ENCODE data around the gene BUB3. TPM values are rescaled to one million over a fixed set of nuclear protein-coding genes. Genes with fewer than 3 reads are reported as not detected.

Gene BUB3
- total RNA-seq, 1 donor from 2014 or later: 124 TPM

DNA sequence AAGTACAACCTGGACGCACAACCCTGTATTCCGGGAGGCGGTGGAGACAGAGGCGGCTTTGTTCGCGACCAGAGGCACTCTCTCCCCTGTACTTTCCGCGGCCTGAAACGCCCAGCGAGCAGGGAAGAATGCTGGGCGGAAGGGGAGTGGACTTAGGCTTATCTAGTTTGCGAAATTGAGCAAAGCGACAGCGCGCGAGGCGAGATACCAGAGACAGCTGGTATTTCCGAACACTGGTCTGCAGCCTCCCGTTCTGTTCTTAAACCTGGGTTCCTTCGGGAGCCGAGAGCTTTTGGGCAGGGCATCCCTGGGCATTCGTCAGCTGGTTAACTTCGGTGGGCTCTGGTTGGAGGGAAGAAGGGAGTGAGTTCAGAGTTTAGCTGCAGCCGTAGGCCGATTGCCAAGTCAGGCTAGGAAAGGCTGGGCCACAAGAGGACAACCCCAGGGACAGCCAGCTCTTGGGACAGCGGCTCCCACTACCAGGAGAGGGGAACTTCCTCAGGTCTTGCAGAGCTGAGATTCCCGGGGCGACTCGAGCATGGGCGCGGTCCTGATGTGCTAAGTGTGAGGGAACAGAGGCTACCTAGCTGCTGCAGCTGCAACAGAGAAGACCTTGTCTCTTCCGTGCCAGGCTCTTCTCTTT lies 14.6 kb upstream of the BUB3 start:
- Mint-ChIP-seq H3K9me3 (no peaks in the 10 kb centered on the region), H3K36me3 (no peaks in the 10 kb centered on the region), H3K4me1 (ENCODE audit: unreplicated experiment) (peaks cover 17% of the 10 kb centered on the region), H3K27ac (no peak overlapping the region), H3K4me3 (peak overlapping the region; percentile 80), H3K27me3 (peaks cover 86% of the 10 kb centered on the region)
- TF ChIP-seq, protein P1, sequence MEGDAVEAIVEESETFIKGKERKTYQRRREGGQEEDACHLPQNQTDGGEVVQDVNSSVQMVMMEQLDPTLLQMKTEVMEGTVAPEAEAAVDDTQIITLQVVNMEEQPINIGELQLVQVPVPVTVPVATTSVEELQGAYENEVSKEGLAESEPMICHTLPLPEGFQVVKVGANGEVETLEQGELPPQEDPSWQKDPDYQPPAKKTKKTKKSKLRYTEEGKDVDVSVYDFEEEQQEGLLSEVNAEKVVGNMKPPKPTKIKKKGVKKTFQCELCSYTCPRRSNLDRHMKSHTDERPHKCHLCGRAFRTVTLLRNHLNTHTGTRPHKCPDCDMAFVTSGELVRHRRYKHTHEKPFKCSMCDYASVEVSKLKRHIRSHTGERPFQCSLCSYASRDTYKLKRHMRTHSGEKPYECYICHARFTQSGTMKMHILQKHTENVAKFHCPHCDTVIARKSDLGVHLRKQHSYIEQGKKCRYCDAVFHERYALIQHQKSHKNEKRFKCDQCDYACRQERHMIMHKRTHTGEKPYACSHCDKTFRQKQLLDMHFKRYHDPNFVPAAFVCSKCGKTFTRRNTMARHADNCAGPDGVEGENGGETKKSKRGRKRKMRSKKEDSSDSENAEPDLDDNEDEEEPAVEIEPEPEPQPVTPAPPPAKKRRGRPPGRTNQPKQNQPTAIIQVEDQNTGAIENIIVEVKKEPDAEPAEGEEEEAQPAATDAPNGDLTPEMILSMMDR (conservative IDR thresholded peaks at IDR 0.05): no peak
- no peak for DNase-seq (ENCODE audit: extremely low spot score, unreplicated experiment)

DNA sequence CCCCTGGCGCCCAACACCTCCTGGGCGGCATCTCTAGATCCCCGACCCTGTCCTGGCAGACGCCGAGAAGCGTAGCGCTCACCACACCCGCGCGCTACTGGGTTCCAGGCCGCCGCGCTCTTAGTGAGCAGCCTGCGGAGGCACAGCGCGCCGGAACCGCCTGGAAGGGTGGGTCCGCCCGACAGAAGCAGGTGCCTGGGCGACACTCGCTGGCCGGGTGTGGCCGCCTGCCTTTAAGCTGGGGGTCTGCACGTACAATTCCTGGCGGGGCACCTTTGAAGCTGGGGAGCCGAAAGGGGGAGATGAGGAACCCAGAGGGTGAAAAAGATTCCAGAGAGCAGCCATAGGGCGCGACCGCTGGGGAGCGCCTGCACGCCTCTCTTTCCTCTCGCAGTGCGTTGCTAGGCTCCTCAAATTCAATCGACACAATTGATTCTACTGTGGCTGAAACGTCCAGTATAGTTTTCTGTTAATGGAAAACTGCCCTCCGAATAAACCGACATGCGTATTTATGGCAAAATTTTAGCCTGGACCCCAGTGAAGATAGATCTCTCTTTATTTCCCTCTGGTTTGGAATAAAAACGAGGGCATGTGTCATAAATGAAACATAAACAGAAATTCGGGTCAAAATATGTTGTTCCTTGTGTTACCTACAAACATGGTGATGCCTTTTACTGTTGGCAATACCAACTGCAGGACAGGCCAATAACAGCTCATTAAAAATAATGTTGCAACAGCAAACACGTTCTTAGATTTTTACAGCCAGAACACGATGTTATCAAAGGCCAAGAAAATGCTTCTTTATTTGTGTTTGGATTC lies 13.8 kb upstream of the BUB3 start:
- TF ChIP-seq, protein P1 (conservative IDR thresholded peaks at IDR 0.05): no peak
- Mint-ChIP-seq H3K27me3 (peaks cover 89% of the 10 kb centered on the region), H3K36me3 (no peaks in the 10 kb centered on the region), H3K4me1 (ENCODE audit: unreplicated experiment) (peaks cover 21% of the 10 kb centered on the region), H3K4me3 (peak overlapping the region; percentile 80), H3K9me3 (no peaks in the 10 kb centered on the region), H3K27ac (peak overlapping the region; percentile 18)
- no peak for DNase-seq (ENCODE audit: extremely low spot score, unreplicated experiment)

DNA sequence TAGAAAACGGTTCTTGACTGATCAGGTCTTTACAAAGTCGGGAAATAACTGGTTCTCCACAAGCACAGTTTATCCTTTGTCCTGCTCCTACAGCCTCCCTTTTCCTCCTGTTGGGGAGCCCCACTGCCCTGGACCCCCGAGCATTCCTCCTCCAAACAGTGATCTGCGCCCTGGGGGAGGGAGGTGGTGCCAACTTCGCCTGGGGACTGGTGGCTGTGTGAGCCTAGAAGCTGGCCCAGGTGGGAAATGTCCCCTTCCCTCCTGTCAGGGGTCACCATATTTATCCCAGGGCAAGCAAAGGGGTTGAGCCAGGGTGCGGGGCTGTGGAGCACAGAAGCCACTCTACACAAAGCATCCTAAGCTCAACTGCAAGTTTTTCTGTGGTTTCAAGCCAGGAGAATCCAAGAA lies 13.2 kb upstream of the BUB3 start:
- no peaks in the 10 kb centered on the region for H3K36me3 Mint-ChIP-seq
- TF ChIP-seq, protein P1 (conservative IDR thresholded peaks at IDR 0.05): no peak
- no peak overlapping the region for H3K27ac Mint-ChIP-seq
- H3K27me3 Mint-ChIP-seq: peaks cover 96% of the 10 kb centered on the region
- peaks cover 21% of the 10 kb centered on the region for H3K4me1 Mint-ChIP-seq (ENCODE audit: unreplicated experiment)
- H3K9me3 Mint-ChIP-seq: no peaks in the 10 kb centered on the region
- DNase-seq (ENCODE audit: extremely low spot score, unreplicated experiment): no peak
- no peak overlapping the region for H3K4me3 Mint-ChIP-seq

DNA sequence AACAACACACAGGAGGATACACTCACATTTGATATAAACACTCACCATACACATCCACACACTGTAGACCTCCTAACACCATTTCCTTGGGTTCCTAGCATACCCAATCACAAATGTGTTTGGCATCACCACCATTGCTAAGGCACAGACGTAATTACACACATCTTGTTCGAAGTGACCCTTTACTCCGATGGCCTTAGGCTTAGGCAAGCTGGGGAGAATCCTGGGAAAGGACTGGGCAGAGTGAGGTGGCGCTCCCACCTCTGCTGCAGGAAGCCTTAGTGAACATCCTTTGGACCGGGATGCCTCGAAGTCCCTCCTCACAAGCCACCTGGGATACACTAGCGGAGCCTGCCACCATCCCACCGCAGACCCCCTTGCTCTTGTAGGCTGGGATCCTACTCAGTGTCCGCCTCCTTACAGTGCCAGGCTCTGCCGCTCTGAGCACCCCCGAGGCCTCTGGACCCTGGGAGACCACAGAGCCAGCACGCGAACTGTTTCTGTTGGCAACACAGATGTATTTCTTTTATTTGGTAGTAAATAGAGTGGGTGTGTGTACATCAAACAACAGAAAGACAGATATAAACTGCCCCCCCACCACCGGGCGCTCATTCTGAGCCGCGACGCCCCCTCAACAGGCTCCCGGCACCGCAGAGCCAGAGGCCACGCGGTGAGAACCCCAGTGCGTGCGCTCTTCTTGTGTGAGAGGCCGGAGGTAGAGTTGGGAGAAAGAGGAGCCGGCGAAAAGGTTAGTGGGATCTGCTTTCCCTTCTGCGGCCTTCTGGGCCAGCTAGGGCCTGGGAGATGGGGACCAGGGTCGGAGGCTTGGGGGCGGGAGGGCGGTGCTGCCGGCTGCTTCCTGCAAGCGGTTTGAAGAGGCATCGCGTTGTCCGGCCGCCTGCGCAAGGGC lies 12.2 kb upstream of the BUB3 start:
- Mint-ChIP-seq H3K4me3 (no peak overlapping the region), H3K9me3 (no peaks in the 10 kb centered on the region), H3K36me3 (no peaks in the 10 kb centered on the region), H3K27ac (no peak overlapping the region), H3K27me3 (peaks cover 96% of the 10 kb centered on the region), H3K4me1 (ENCODE audit: unreplicated experiment) (peaks cover 21% of the 10 kb centered on the region)
- TF ChIP-seq, protein P1 (conservative IDR thresholded peaks at IDR 0.05): no peak
- no peak for DNase-seq (ENCODE audit: extremely low spot score, unreplicated experiment)

DNA sequence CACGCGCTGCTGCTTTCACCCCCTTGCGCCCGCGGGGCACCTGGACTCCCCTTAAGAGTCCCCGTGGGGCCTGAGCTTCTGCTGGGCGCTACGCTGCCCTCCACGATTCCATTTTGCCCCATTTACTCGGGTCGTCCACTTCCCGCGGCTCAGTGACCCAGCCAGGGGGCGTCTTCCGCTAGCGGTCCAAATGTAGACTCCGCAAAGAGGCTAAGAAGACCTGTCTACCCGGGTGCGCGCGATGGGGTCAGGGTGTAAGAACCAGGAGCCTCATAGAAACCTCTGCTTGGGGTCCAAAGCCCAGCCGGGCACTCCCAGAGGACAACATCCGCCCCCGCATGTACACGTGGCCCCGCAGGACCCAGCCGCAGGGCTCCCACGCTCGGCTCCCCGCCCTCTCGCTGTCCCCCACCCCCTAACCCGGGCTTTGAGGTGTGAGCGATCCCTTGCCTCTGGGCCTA lies 11.5 kb upstream of the BUB3 start:
- no peak overlapping the region for H3K4me3 Mint-ChIP-seq

More for the DNA sequence above, 11.5 kb upstream of the BUB3 start:
- TF ChIP-seq, protein P1 (conservative IDR thresholded peaks at IDR 0.05): peak; percentile 17
- H3K36me3 Mint-ChIP-seq: no peaks in the 10 kb centered on the region
- H3K4me1 Mint-ChIP-seq (ENCODE audit: unreplicated experiment): peaks cover 21% of the 10 kb centered on the region
- DNase-seq (ENCODE audit: extremely low spot score, unreplicated experiment): no peak
- H3K27me3 Mint-ChIP-seq: peaks cover 96% of the 10 kb centered on the region
- no peak overlapping the region for H3K27ac Mint-ChIP-seq
- no peaks in the 10 kb centered on the region for H3K9me3 Mint-ChIP-seq
